Measurements from ENCODE around the gene COPS9. TPM values are rescaled to one million over a fixed set of nuclear protein-coding genes. Genes with fewer than 3 reads are reported as not detected.

The COPS9 gene
- total RNA-seq, 1 experiment from 2014 or later: 202 TPM

- Histone ChIP-seq H3K4me2 (no peak overlapping the region), H3K79me2 (ENCODE audit: low read depth) (no peaks in the 10 kb centered on the region), H3K27ac (no peak overlapping the region), H3K4me1 (replicated peaks; ENCODE audit: insufficient read depth) (no peaks in the 10 kb centered on the region), H3F3A (ENCODE audit: insufficient read depth, low read depth) (no peaks in the 10 kb centered on the region), H3K4me3 (no peak overlapping the region), H3K9me3 (ENCODE audit: insufficient read depth, low read depth) (no peaks in the 10 kb centered on the region), H3K27me3 (ENCODE audit: insufficient read depth, low read depth) (peaks cover 94% of the 10 kb centered on the region), H4K20me1 (ENCODE audit: insufficient read depth) (no peaks in the 10 kb centered on the region), H3K36me3 (ENCODE audit: low read depth) (no peaks in the 10 kb centered on the region), H3K9me2 (ENCODE audit: insufficient read depth) (no peaks in the 10 kb centered on the region), H2AFZ (no peak overlapping the region)
- DNase-seq: no peak
- no TSS peak for BruUV-seq (replicated peaks)
- TF ChIP-seq EZH2 (IDR thresholded peaks at IDR 0.05; ENCODE audit: low read depth): no peak
- TF ChIP-seq, protein P1, sequence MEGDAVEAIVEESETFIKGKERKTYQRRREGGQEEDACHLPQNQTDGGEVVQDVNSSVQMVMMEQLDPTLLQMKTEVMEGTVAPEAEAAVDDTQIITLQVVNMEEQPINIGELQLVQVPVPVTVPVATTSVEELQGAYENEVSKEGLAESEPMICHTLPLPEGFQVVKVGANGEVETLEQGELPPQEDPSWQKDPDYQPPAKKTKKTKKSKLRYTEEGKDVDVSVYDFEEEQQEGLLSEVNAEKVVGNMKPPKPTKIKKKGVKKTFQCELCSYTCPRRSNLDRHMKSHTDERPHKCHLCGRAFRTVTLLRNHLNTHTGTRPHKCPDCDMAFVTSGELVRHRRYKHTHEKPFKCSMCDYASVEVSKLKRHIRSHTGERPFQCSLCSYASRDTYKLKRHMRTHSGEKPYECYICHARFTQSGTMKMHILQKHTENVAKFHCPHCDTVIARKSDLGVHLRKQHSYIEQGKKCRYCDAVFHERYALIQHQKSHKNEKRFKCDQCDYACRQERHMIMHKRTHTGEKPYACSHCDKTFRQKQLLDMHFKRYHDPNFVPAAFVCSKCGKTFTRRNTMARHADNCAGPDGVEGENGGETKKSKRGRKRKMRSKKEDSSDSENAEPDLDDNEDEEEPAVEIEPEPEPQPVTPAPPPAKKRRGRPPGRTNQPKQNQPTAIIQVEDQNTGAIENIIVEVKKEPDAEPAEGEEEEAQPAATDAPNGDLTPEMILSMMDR (conservative IDR thresholded peaks at IDR 0.05): no peak
- intact Hi-C loops (cut with micrococcal nuclease; ENCODE audit: unreplicated experiment): no loop called here
- ChIA-PET CTCF (no interaction called here), POLR2A (ENCODE audit: unreplicated experiment) (no interaction called here)
Measured at GRCh38 chr2:240114233-240114632, 21.9 kb downstream of the COPS9 start.

- intact Hi-C loops (cut with micrococcal nuclease; ENCODE audit: unreplicated experiment): no loop called here
- H3K4me3 ChIP-seq: no peak overlapping the region
- CTCF ChIA-PET: no interaction called here
Measured at GRCh38 chr2:240112914-240113690, 23.0 kb downstream of the COPS9 start.

GRCh38 chr2:240111253-240111652, 24.9 kb downstream of the COPS9 start:
- H3K4me1 ChIP-seq (replicated peaks; ENCODE audit: insufficient read depth): no peaks in the 10 kb centered on the region
- no peak overlapping the region for H3K27ac ChIP-seq
- H3K9me2 ChIP-seq (ENCODE audit: insufficient read depth): no peaks in the 10 kb centered on the region
- H3K4me2 ChIP-seq: no peak overlapping the region
- no peaks in the 10 kb centered on the region for H3F3A ChIP-seq (ENCODE audit: insufficient read depth, low read depth)
- no peak for DNase-seq
- ChIA-PET POLR2A (ENCODE audit: unreplicated experiment) (no interaction called here), CTCF (no interaction called here)
- H3K27me3 ChIP-seq (ENCODE audit: insufficient read depth, low read depth): peaks cover 95% of the 10 kb centered on the region
- no peak for TF ChIP-seq EZH2 (IDR thresholded peaks at IDR 0.05; ENCODE audit: low read depth)
- TF ChIP-seq, protein P1 (conservative IDR thresholded peaks at IDR 0.05): no peak
- H2AFZ ChIP-seq: no peak overlapping the region
- H3K36me3 ChIP-seq (ENCODE audit: low read depth): no peaks in the 10 kb centered on the region
- no peak overlapping the region for H3K4me3 ChIP-seq
- H3K9me3 ChIP-seq (ENCODE audit: insufficient read depth, low read depth): no peaks in the 10 kb centered on the region
- intact Hi-C loops (cut with micrococcal nuclease; ENCODE audit: unreplicated experiment): no loop called here
- BruUV-seq (replicated peaks): no TSS peak
- H3K79me2 ChIP-seq (ENCODE audit: low read depth): no peaks in the 10 kb centered on the region
- H4K20me1 ChIP-seq (ENCODE audit: insufficient read depth): no peaks in the 10 kb centered on the region

More at GRCh38 chr2:240112914-240113690, 23.0 kb downstream of the COPS9 start:
- Histone ChIP-seq H3K36me3 (ENCODE audit: low read depth) (no peaks in the 10 kb centered on the region), H3F3A (ENCODE audit: insufficient read depth, low read depth) (no peaks in the 10 kb centered on the region), H3K27ac (no peak overlapping the region), H3K79me2 (ENCODE audit: low read depth) (no peaks in the 10 kb centered on the region), H3K4me1 (replicated peaks; ENCODE audit: insufficient read depth) (no peaks in the 10 kb centered on the region), H2AFZ (no peak overlapping the region), H3K4me2 (no peak overlapping the region), H3K9me3 (ENCODE audit: insufficient read depth, low read depth) (no peaks in the 10 kb centered on the region), H3K9me2 (ENCODE audit: insufficient read depth) (no peaks in the 10 kb centered on the region), H4K20me1 (ENCODE audit: insufficient read depth) (no peaks in the 10 kb centered on the region), H3K27me3 (ENCODE audit: insufficient read depth, low read depth) (peaks cover 93% of the 10 kb centered on the region)
- BruUV-seq (replicated peaks): no TSS peak
- DNase-seq: no peak
- POLR2A ChIA-PET (ENCODE audit: unreplicated experiment): no interaction called here
- TF ChIP-seq EZH2 (IDR thresholded peaks at IDR 0.05; ENCODE audit: low read depth): no peak
- TF ChIP-seq, protein P1 (conservative IDR thresholded peaks at IDR 0.05): no peak
